Measurements from ENCODE around the gene PDXK.

- TF ChIP-seq, protein P1, sequence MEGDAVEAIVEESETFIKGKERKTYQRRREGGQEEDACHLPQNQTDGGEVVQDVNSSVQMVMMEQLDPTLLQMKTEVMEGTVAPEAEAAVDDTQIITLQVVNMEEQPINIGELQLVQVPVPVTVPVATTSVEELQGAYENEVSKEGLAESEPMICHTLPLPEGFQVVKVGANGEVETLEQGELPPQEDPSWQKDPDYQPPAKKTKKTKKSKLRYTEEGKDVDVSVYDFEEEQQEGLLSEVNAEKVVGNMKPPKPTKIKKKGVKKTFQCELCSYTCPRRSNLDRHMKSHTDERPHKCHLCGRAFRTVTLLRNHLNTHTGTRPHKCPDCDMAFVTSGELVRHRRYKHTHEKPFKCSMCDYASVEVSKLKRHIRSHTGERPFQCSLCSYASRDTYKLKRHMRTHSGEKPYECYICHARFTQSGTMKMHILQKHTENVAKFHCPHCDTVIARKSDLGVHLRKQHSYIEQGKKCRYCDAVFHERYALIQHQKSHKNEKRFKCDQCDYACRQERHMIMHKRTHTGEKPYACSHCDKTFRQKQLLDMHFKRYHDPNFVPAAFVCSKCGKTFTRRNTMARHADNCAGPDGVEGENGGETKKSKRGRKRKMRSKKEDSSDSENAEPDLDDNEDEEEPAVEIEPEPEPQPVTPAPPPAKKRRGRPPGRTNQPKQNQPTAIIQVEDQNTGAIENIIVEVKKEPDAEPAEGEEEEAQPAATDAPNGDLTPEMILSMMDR (IDR thresholded peaks at IDR 0.05) = no peak
- TF ChIP-seq POLR2A (IDR thresholded peaks at IDR 0.05) = no peak
These were observed 15.4 kb downstream of the PDXK start for GRCh38 chr21:43734131-43734927.

All from sigmoid colon (tissue), 3 donors.